ENCODE results near the gene TLNRD1.

Gene TLNRD1

GRCh38 chr15:81002331-81003096 is 1.8 kb downstream of the TLNRD1 start:
- no peak for FAIRE-seq

- no peak for FAIRE-seq
Observed at GRCh38 chr15:81003097-81003350, 2.3 kb downstream of the TLNRD1 start.

GRCh38 chr15:81006124-81006523 is 5.4 kb downstream of the TLNRD1 start:
- FAIRE-seq = no peak

GRCh38 chr15:81007428-81008064 is 6.8 kb downstream of the TLNRD1 start:
- no peak for FAIRE-seq

- no peak for FAIRE-seq
Observed at GRCh38 chr15:81008312-81008711, 7.6 kb downstream of the TLNRD1 start.

- FAIRE-seq = no peak
Observed at GRCh38 chr15:81010086-81010485, 9.4 kb downstream of the TLNRD1 start.

- FAIRE-seq = no peak
Observed at GRCh38 chr15:81011593-81011992, 10.9 kb downstream of the TLNRD1 start.

- FAIRE-seq = no peak
Observed at GRCh38 chr15:81012588-81012987, 11.9 kb downstream of the TLNRD1 start.

- no peak for FAIRE-seq
Observed at GRCh38 chr15:81013396-81013929, 12.7 kb downstream of the TLNRD1 start.

GRCh38 chr15:81014446-81015093 is 13.8 kb downstream of the TLNRD1 start:
- no peak for FAIRE-seq

- FAIRE-seq = no peak
Observed at GRCh38 chr15:81015621-81016488, 15.1 kb downstream of the TLNRD1 start.

GRCh38 chr15:81016489-81017068 is 15.9 kb downstream of the TLNRD1 start:
- FAIRE-seq = no peak

- FAIRE-seq = no peak
Observed at GRCh38 chr15:81018197-81018596, 17.5 kb downstream of the TLNRD1 start.

- FAIRE-seq = no peak
Observed at GRCh38 chr15:81021321-81021720, 20.6 kb downstream of the TLNRD1 start.

GRCh38 chr15:81023483-81024264 is 23.0 kb downstream of the TLNRD1 start:
- FAIRE-seq = no peak

GRCh38 chr15:81024265-81024872 is 23.6 kb downstream of the TLNRD1 start:
- no peak for FAIRE-seq

- no peak for FAIRE-seq
Observed at GRCh38 chr15:81024936-81025335, 24.2 kb downstream of the TLNRD1 start.

- FAIRE-seq = no peak
Observed at GRCh38 chr15:81025721-81026370, 25.1 kb downstream of the TLNRD1 start.

- FAIRE-seq = no peak
Observed at GRCh38 chr15:81026836-81027599, 26.3 kb downstream of the TLNRD1 start.

All from A204.1 (cell line).